OCI-LY1 (cell line): ENCODE measurements around the gene SAXO1.

ENCODE experiments used
- CTCF ChIP-seq: fragments of 200-600 bp; sonication (generic), shearing (Covaris generic); IDR thresholded peaks from 2 replicates; pipeline ENCODE4 v1.5.1; 2017; ENCODE audit warnings: mild to moderate bottlenecking, antibody characterized with exemption, low read length, moderate library complexity, mixed read lengths
- EZH2 ChIP-seq: fragments of 200-600 bp; sonication (generic), shearing (Covaris generic); IDR thresholded peaks from 2 replicates; pipeline ENCODE4 v1.8.0; 2017; ENCODE audit warnings: borderline replicate concordance, mixed run types, mild to moderate bottlenecking, antibody characterized with exemption, low read length, moderate library complexity, mixed read lengths

DNA sequence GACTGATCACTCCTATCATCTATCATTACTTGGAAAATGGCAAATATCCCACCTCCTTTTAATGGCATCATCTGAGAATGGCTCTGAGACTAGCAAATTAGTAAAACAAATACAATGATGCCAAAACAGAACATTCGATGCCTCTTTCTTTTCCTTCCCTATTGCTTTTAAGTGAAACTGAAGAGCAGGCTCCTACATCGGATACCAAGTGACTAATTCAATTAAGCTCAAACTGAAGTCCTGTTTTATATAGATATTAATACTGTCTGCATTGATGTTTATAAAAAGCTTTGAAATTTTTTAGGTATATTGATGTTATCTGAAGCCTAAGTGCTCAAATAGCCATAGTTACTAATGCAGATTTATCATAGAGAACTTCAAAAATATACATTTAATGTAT lies 43.9 kb downstream of the SAXO1 start:
- TF ChIP-seq CTCF, result no peak
- no peak for TF ChIP-seq EZH2
